WTC11 (cell line): ENCODE data around the gene TRPV6. TPM values are rescaled to one million over a fixed set of nuclear protein-coding genes. Genes with fewer than 3 reads are reported as not detected.

Experiments used
- ATAC-seq: fragments of 200-7000 bp; cut with Tn5 transposase; 2 replicates; pipeline ENCODE4 v1.10.0; 2021; ENCODE audit warnings: mild to moderate bottlenecking, moderate library complexity
- CTCF ChIA-PET: fragments of 300-600 bp; sonication (Branson Sonifier 250); formaldehyde crosslinking; loops from one replicate; lab custom pipeline; 2021; ENCODE audit warnings: antibody characterized with exemption; lab: Charles Lee
- POLR2A ChIA-PET: fragments of 350-600 bp; sonication (Branson Sonifier 250); formaldehyde crosslinking; loops from one replicate; lab custom pipeline; 2021; ENCODE audit warnings: antibody characterized with exemption; lab: Charles Lee
- DNase-seq: peaks from one replicate; pipeline ENCODE4 v3.0.0; 2021; ENCODE audit warnings: low spot score
- H3K27ac Mint-ChIP-seq: 2 replicates; pipeline ENCODE4 v1.8.0; 2021; ENCODE audit warnings: mixed read lengths
- H3K27me3 Mint-ChIP-seq: 2 replicates; pipeline ENCODE4 v1.8.0; 2021; ENCODE audit warnings: low read depth, mild to moderate bottlenecking, moderate library complexity, mixed read lengths
- H3K36me3 Mint-ChIP-seq: 2 replicates; pipeline ENCODE4 v1.8.0; 2021; ENCODE audit warnings: mixed read lengths
- H3K4me1 Mint-ChIP-seq: 2 replicates; pipeline ENCODE4 v1.8.0; 2022; ENCODE audit warnings: mixed read lengths
- H3K4me3 Mint-ChIP-seq: 2 replicates; pipeline ENCODE4 v1.8.0; 2021; ENCODE audit warnings: mild to moderate bottlenecking, moderate library complexity, mixed read lengths
- H3K9me3 Mint-ChIP-seq: 2 replicates; pipeline ENCODE4 v1.8.0; 2021; ENCODE audit warnings: mixed read lengths
- GABPB1 ChIP-seq: sonication (generic); formaldehyde crosslinking; IDR thresholded peaks from 2 replicates; pipeline ENCODE4 v1.8.1; 2023; ENCODE audit warnings: mild to moderate bottlenecking, missing genetic modification reagents
- JUN ChIP-seq: sonication (generic); formaldehyde crosslinking; IDR thresholded peaks from 2 replicates; pipeline ENCODE4 v1.8.0; 2023; ENCODE audit warnings: mild to moderate bottlenecking, missing genetic modification reagents
- MXD4 ChIP-seq: fragments of 250-450 bp; sonication (Bioruptor Pico); IDR thresholded peaks from 2 replicates; pipeline ENCODE4 v1.8.0; 2021; ENCODE audit warnings: mild to moderate bottlenecking, moderate library complexity, borderline replicate concordance
- PRRX2 ChIP-seq: fragments of 250-450 bp; sonication (Bioruptor Pico); IDR thresholded peaks from 2 replicates; pipeline ENCODE4 v1.8.0; 2021; ENCODE audit warnings: mild to moderate bottlenecking
- RORB ChIP-seq: fragments of 250-450 bp; sonication (Bioruptor Pico); IDR thresholded peaks from 2 replicates; pipeline ENCODE4 v1.9.0; 2021; ENCODE audit warnings: mild to moderate bottlenecking
- SMAD4 ChIP-seq: sonication (generic); formaldehyde crosslinking; IDR thresholded peaks from 2 replicates; pipeline ENCODE4 v1.8.0; 2022; ENCODE audit warnings: mild to moderate bottlenecking, missing genetic modification reagents
- SP1 ChIP-seq: sonication (generic); formaldehyde crosslinking; conservative IDR thresholded peaks from 2 replicates; pipeline ENCODE4 v1.8.1; 2022; ENCODE audit warnings: missing genetic modification reagents
- TEAD1 ChIP-seq: sonication (generic); formaldehyde crosslinking; IDR thresholded peaks from 2 replicates; pipeline ENCODE4 v1.8.0; 2022; ENCODE audit warnings: mild to moderate bottlenecking, missing genetic modification reagents
- ZBTB21 ChIP-seq: sonication (generic); formaldehyde crosslinking; IDR thresholded peaks from 2 replicates; pipeline ENCODE4 v1.8.1; 2023; ENCODE audit warnings: mild to moderate bottlenecking, missing genetic modification reagents, borderline replicate concordance
- ZNF138 ChIP-seq: sonication (generic); formaldehyde crosslinking; conservative IDR thresholded peaks from 2 replicates; pipeline ENCODE4 v1.8.1; 2022; ENCODE audit warnings: mild to moderate bottlenecking, moderate library complexity, missing genetic modification reagents
- ZNF263 ChIP-seq: sonication (generic); formaldehyde crosslinking; IDR thresholded peaks from 2 replicates; pipeline ENCODE4 v1.8.1; 2022; ENCODE audit warnings: low read depth, mild to moderate bottlenecking, moderate library complexity, missing genetic modification reagents
- ZNF317 ChIP-seq: sonication (generic); formaldehyde crosslinking; IDR thresholded peaks from 2 replicates; pipeline ENCODE4 v1.8.1; 2023; ENCODE audit warnings: low read depth, mild to moderate bottlenecking, moderate library complexity, missing genetic modification reagents, borderline replicate concordance
- total RNA-seq: library from RNA; stranded (reverse); gene quantifications from 3 replicates; pipeline ENCODE4 v1.2.3, GENCODE V29; 2021
- TF ChIP-seq, protein P1 (sequence below): sonication (generic); formaldehyde crosslinking; IDR thresholded peaks from 2 replicates; pipeline ENCODE4 v1.8.0; 2023; ENCODE audit warnings: missing genetic modification reagents
- TF ChIP-seq, protein P2 (sequence below): fragments of 250-450 bp; sonication (Bioruptor Pico); IDR thresholded peaks from 2 replicates; pipeline ENCODE4 v1.9.0; 2021; ENCODE audit warnings: mild to moderate bottlenecking, borderline replicate concordance
- TF ChIP-seq, protein P3 (sequence below): sonication (generic); formaldehyde crosslinking; IDR thresholded peaks from 2 replicates; pipeline ENCODE4 v1.8.1; 2022; ENCODE audit warnings: low read depth, mild to moderate bottlenecking, moderate library complexity, missing genetic modification reagents, borderline replicate concordance
- TF ChIP-seq, protein P4 (sequence below): sonication (generic); formaldehyde crosslinking; IDR thresholded peaks from 2 replicates; pipeline ENCODE4 v1.8.0; 2022; ENCODE audit warnings: missing genetic modification reagents
- TF ChIP-seq, protein P5 (sequence below): sonication (generic); formaldehyde crosslinking; IDR thresholded peaks from 2 replicates; pipeline ENCODE4 v1.8.1; 2023; ENCODE audit warnings: mild to moderate bottlenecking, missing genetic modification reagents, moderate library complexity
- TF ChIP-seq, protein P6 (sequence below): sonication (generic); formaldehyde crosslinking; IDR thresholded peaks from 2 replicates; pipeline ENCODE4 v1.8.0; 2022; ENCODE audit warnings: mild to moderate bottlenecking, missing genetic modification reagents
- TF ChIP-seq, protein P7 (sequence below): sonication (generic); formaldehyde crosslinking; IDR thresholded peaks from 2 replicates; pipeline ENCODE4 v1.8.1; 2022; ENCODE audit warnings: mild to moderate bottlenecking, missing genetic modification reagents, moderate library complexity, borderline replicate concordance

The TRPV6 gene
- total RNA-seq, 1 experiment from 2014 or later = 0.63 TPM

DNA sequence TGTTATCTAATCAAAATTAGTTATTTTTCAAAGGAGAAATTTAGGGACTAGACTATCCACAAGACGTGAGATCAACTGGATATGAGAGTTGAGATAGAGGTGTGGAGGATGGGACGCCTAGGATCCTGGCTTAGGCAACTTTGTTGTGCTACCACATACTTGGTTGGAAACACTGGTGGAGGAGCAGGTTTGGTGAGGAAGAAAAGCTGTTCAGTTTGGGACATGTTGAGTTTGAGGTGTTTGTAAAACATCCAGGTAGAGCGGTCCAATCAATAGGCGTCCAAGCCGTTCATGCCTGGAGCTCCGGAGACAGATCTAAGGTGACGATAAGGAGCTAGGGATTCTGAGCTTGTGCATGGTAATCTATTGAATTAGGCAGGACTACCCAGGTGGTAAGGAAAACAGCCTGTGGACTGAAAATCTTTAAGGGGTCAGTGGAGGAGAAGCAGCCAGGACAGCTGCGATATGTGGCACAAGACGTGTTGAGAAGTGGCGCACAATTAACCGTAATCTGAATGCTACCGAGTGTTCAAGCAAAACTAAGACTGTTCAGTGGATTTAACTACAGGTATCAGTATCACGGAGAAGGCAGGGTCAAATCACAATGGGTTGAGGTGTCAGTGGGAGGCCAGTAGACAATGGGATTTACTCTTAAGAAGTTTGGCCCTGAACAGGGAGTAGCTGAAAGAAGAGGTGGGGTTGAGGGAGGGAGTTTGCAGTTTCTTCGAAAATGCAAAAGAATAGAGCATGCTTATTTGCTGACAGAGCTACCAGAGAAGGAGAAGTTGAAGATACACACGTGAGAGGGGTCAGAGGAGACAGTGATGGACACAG, 16.1 kb upstream of the TRPV6 start:
- H3K36me3 Mint-ChIP-seq = peaks cover 24% of the 10 kb centered on the region
- ChIA-PET POLR2A (no interaction called here), CTCF (interaction anchor here (0.9 to 1.3 kb wide), 2 partner anchors 24 to 314 kb away, joined by 3 to 4 read pairs; no protein-coding TSS in a partner anchor)
- no peak for TF ChIP-seq ZNF317 (CRISPR knock-in tag)
- no peak for TF ChIP-seq SMAD4
- TF ChIP-seq, protein P1, sequence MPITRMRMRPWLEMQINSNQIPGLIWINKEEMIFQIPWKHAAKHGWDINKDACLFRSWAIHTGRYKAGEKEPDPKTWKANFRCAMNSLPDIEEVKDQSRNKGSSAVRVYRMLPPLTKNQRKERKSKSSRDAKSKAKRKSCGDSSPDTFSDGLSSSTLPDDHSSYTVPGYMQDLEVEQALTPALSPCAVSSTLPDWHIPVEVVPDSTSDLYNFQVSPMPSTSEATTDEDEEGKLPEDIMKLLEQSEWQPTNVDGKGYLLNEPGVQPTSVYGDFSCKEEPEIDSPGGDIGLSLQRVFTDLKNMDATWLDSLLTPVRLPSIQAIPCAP (CRISPR knock-in tag) = no peak
- no peak for TF ChIP-seq JUN (CRISPR knock-in tag)
- TF ChIP-seq PRRX2 (CRISPR knock-in tag) = no peak
- TF ChIP-seq, protein P2, sequence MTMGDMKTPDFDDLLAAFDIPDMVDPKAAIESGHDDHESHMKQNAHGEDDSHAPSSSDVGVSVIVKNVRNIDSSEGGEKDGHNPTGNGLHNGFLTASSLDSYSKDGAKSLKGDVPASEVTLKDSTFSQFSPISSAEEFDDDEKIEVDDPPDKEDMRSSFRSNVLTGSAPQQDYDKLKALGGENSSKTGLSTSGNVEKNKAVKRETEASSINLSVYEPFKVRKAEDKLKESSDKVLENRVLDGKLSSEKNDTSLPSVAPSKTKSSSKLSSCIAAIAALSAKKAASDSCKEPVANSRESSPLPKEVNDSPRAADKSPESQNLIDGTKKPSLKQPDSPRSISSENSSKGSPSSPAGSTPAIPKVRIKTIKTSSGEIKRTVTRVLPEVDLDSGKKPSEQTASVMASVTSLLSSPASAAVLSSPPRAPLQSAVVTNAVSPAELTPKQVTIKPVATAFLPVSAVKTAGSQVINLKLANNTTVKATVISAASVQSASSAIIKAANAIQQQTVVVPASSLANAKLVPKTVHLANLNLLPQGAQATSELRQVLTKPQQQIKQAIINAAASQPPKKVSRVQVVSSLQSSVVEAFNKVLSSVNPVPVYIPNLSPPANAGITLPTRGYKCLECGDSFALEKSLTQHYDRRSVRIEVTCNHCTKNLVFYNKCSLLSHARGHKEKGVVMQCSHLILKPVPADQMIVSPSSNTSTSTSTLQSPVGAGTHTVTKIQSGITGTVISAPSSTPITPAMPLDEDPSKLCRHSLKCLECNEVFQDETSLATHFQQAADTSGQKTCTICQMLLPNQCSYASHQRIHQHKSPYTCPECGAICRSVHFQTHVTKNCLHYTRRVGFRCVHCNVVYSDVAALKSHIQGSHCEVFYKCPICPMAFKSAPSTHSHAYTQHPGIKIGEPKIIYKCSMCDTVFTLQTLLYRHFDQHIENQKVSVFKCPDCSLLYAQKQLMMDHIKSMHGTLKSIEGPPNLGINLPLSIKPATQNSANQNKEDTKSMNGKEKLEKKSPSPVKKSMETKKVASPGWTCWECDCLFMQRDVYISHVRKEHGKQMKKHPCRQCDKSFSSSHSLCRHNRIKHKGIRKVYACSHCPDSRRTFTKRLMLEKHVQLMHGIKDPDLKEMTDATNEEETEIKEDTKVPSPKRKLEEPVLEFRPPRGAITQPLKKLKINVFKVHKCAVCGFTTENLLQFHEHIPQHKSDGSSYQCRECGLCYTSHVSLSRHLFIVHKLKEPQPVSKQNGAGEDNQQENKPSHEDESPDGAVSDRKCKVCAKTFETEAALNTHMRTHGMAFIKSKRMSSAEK (CRISPR knock-in tag) = no peak
- TF ChIP-seq, protein P3, sequence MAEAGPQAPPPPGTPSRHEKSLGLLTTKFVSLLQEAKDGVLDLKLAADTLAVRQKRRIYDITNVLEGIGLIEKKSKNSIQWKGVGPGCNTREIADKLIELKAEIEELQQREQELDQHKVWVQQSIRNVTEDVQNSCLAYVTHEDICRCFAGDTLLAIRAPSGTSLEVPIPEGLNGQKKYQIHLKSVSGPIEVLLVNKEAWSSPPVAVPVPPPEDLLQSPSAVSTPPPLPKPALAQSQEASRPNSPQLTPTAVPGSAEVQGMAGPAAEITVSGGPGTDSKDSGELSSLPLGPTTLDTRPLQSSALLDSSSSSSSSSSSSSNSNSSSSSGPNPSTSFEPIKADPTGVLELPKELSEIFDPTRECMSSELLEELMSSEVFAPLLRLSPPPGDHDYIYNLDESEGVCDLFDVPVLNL (CRISPR knock-in tag) = no peak
- TF ChIP-seq, protein P4, sequence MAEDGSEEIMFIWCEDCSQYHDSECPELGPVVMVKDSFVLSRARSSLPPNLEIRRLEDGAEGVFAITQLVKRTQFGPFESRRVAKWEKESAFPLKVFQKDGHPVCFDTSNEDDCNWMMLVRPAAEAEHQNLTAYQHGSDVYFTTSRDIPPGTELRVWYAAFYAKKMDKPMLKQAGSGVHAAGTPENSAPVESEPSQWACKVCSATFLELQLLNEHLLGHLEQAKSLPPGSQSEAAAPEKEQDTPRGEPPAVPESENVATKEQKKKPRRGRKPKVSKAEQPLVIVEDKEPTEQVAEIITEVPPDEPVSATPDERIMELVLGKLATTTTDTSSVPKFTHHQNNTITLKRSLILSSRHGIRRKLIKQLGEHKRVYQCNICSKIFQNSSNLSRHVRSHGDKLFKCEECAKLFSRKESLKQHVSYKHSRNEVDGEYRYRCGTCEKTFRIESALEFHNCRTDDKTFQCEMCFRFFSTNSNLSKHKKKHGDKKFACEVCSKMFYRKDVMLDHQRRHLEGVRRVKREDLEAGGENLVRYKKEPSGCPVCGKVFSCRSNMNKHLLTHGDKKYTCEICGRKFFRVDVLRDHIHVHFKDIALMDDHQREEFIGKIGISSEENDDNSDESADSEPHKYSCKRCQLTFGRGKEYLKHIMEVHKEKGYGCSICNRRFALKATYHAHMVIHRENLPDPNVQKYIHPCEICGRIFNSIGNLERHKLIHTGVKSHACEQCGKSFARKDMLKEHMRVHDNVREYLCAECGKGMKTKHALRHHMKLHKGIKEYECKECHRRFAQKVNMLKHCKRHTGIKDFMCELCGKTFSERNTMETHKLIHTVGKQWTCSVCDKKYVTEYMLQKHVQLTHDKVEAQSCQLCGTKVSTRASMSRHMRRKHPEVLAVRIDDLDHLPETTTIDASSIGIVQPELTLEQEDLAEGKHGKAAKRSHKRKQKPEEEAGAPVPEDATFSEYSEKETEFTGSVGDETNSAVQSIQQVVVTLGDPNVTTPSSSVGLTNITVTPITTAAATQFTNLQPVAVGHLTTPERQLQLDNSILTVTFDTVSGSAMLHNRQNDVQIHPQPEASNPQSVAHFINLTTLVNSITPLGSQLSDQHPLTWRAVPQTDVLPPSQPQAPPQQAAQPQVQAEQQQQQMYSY (CRISPR knock-in tag) = no peak
- TF ChIP-seq, protein P5, sequence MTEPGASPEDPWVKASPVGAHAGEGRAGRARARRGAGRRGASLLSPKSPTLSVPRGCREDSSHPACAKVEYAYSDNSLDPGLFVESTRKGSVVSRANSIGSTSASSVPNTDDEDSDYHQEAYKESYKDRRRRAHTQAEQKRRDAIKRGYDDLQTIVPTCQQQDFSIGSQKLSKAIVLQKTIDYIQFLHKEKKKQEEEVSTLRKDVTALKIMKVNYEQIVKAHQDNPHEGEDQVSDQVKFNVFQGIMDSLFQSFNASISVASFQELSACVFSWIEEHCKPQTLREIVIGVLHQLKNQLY (CRISPR knock-in tag) = no peak
- TF ChIP-seq ZNF138 (CRISPR knock-in tag) = no peak
- TF ChIP-seq, protein P6, sequence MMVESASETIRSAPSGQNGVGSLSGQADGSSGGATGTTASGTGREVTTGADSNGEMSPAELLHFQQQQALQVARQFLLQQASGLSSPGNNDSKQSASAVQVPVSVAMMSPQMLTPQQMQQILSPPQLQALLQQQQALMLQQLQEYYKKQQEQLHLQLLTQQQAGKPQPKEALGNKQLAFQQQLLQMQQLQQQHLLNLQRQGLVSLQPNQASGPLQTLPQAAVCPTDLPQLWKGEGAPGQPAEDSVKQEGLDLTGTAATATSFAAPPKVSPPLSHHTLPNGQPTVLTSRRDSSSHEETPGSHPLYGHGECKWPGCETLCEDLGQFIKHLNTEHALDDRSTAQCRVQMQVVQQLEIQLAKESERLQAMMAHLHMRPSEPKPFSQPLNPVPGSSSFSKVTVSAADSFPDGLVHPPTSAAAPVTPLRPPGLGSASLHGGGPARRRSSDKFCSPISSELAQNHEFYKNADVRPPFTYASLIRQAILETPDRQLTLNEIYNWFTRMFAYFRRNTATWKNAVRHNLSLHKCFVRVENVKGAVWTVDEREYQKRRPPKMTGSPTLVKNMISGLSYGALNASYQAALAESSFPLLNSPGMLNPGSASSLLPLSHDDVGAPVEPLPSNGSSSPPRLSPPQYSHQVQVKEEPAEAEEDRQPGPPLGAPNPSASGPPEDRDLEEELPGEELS (CRISPR knock-in tag) = no peak
- no peak for TF ChIP-seq TEAD1 (CRISPR knock-in tag)
- TF ChIP-seq SP1 (CRISPR knock-in tag) = no peak
- no peak for TF ChIP-seq GABPB1 (CRISPR knock-in tag)
- no peak for TF ChIP-seq ZBTB21
- no peak for TF ChIP-seq MXD4 (CRISPR knock-in tag)
- TF ChIP-seq, protein P7, sequence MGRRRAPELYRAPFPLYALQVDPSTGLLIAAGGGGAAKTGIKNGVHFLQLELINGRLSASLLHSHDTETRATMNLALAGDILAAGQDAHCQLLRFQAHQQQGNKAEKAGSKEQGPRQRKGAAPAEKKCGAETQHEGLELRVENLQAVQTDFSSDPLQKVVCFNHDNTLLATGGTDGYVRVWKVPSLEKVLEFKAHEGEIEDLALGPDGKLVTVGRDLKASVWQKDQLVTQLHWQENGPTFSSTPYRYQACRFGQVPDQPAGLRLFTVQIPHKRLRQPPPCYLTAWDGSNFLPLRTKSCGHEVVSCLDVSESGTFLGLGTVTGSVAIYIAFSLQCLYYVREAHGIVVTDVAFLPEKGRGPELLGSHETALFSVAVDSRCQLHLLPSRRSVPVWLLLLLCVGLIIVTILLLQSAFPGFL = no peak
- TF ChIP-seq RORB (CRISPR knock-in tag) = no peak
- TF ChIP-seq ZNF263 (CRISPR knock-in tag) = no peak
- TF ChIP-seq, all 79 proteins: peak for 0
- peaks cover 38% of the 10 kb centered on the region for H3K9me3 Mint-ChIP-seq
- peaks cover 7% of the 10 kb centered on the region for H3K27me3 Mint-ChIP-seq
- ATAC-seq (no peak), DNase-seq (no peak)
- no peak overlapping the region for H3K27ac Mint-ChIP-seq
- H3K4me3 Mint-ChIP-seq = no peak overlapping the region
- peaks cover 13% of the 10 kb centered on the region for H3K4me1 Mint-ChIP-seq
